Activated CD4-positive, alpha-beta T cell treated with anti-CD3 and anti-CD28 coated beads, Interleukin-10, Interleukin-2, amounts not matched to agents 100 ng/mL and 50 ng/mL, durations not matched to agents 16 hours and 8 hours (primary cell): ENCODE measurements around the gene EVA1B.

Source experiments
- DNase-seq: peaks from one replicate; pipeline ENCODE4 v3.0.0-alpha.2; 2020

The EVA1B gene

DNA sequence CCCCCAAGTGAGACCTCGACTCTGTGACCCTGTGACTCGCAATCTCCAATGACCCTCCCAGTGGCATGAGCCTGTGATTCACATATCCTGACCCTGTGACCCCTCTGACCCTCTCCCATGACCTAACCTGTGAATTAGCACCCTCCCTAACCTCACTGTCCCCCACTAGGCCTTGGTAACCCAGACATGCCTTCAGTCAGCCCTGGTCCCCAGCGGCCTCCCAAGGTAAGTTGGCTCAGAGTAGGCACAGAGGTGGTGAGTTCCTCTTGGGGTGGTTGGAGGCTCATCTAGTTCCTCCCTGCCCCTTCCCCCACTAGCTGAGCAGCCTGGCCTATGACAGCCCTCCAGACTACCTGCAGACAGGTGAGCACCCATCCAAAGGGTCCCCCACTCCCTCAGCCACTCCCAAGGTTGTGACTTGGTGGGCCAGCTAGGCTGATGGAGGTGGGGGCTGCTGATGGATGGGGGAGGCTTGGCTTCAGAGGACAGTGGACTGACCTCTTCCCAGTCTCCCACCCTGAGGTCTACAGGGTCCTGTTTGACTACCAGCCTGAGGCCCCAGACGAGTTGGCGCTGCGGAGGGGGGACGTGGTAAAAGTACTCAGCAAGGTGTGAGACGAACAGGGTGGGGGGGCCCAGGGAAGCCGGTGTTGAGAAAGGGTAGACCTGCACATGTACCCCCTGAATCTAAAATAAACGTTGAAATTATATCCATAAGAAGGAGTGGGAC is 15.7 kb downstream of the EVA1B start:
- no peak for DNase-seq

DNA sequence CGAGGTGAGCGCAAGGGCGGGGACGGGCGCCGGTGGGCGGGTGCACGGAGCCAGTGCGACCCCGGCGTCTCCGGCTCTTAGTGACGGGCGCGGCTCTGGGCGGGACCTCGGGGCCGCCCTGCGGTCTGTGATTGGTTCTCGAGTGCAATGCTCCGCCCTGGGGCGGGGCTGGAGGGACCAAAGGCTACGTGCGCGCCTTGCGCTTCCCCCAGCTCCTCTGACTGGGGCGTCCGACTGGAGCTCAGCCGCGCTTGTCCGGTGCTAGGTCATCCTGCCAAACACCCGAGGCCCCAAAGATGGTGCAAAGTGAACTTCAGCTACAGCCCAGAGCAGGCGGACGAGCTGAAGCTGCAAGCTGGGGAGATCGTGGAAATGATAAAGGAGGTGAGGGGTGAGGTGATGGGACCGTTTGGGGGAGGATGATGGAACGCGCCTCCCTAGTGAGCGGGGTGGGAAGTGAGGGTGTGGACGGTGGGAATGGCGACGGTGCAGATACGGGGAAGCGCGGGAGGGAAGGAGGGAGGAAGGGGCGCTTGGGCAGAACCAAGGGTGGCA is 16.5 kb downstream of the EVA1B start:
- peak; percentile 96 for DNase-seq

DNA sequence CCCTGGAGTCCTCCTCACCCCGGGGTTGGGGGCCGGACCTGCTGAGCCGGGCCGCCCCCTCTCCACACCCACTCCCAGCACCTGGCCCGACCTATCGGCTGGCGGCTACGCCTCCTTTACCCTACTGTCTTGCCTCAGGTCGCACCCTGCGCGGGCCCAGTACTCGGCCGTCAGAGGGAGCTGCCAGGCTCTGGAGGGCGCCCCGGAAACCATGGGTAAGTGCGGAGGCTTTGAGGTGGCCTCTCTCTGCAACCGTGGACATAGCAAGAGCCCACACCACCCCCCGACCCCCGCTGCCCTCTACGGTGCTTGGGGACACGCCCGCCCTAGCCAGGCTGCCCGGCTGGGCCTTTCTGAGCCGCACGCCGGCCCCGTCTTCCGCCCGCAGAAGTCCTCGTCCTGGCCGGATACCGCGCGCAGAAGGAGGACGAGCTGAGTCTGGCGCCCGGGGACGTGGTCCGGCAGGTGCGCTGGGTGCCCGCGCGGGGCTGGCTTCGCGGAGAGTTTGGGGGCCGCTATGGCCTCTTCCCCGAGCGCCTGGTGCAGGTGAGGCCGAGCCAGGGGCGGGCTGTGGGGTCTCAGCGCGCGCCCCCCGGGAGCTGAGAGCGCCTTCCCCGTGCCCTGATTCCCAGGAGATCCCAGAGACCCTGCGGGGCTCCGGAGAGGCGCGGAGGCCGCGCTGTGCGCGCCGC is 17.1 kb downstream of the EVA1B start, which contains the start of gene SH3D21:
TSS of gene SH3D21 (plus strand) at position 159 of the 692 bp plus-strand sequence. CDS start at position 212, 53 bp downstream.
- DNase-seq = peak; percentile 71

DNA sequence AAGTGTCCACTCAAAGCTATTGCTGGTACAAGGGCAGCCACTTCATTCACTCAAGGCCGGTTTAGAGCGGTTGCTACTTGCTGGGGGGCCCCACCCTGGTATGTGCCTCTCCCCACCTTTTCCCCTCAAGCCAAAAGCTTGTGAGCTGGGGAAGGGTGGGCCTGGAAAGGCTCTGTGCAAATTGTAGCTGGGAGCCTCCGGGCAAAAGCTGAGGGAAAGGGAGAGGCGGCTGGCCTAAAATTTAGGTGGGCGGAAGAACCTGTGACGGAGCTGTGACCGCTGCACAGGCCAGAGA is 17.6 kb downstream of the EVA1B start:
- no peak for DNase-seq

DNA sequence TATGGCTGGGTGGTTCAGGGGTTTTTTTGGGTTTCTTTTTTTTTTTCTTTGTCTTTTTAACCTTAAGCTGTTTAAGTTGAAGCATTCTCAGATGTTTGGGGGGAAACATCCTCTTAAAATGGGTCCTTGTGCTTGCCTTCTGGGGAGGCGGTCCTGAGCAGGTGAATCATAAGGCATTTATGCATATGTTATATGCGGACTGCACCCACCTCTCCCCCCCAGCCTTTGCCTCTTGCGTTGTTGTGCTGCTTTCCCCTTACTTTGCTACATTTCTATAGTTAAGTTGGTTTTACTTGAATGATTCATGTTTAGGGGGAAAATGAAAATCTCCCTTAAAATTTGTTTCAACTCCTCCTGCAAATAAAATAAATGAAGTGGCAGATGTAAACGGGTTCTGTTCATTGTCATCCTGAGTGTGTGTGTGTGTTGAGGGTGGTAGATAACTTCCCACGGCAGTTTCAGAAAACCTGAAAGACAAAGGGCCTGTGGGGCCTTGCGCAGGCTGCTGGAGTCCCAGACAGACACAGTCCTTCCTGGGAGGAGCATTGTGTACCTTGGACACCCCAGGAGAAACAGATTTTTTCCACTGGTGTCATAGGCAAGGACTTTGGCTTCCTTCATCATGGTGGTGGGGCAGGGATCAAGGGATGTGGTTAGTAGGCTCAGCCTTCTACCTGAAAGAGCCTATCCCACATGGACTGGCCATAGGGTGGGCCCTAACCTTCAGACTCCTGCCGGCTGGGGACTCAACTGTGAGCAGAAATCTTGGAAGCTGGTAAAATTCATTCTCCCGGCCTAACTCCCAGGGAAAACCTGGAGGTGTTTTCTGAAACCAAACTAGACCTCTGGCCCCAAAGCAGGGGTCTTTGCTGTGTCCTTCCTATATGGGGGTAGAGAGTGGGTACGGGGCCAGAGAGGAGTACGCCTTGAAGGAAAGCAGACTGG is 18.2 kb downstream of the EVA1B start:
- no peak for DNase-seq

DNA sequence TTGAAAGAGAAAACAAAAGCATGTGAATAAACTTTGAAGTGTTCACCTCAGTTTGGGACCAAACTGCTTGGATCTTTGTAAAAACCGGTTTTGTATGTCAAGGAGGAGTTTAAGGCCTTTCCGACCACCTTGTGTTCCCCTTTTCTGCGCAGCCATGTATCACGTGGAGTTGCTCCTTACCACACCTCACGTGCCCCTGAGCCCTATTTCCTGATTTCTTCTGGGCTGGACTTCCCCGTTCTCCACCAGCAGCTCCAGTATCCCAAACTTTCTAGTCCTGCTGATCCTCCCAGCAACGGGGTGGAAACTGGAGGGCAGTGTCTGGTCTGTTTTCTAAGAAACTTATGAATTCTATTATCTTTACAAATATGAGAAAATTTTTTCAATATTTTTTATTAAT is 18.9 kb downstream of the EVA1B start:
- no peak for DNase-seq

DNA sequence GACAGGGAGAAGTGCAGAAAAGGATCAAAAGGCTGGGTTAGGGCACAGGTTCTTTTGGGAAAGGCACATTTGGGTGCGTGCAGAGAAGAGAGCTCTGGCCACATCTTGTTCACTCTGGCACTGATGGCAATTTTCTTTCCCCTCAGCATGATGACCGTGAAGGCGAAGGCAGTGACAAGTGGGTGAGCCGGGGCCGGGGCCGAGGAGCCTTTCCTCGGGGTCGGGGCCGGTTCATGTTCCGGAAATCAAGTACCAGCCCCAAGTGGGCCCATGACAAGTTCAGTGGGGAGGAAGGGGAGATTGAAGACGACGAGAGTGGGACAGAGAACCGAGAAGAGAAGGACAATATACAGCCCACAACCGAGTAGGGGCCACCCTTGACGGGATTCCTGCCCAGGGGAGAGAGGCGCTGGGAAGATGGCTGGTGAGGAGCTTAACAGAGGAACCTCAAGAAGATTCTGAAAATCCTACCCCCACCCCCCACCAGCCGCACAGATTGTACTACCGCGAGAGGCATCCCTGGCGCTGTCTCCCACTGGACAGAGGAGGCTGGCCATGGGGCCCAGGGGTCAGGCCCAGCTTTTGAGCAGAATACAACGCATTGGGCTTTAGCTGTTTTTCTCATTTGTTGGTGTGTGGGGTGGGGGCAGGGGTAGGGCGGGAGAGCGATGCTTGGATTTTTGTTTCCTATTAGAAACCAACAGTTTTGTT is 19.6 kb downstream of the EVA1B start:
- no peak for DNase-seq

DNA sequence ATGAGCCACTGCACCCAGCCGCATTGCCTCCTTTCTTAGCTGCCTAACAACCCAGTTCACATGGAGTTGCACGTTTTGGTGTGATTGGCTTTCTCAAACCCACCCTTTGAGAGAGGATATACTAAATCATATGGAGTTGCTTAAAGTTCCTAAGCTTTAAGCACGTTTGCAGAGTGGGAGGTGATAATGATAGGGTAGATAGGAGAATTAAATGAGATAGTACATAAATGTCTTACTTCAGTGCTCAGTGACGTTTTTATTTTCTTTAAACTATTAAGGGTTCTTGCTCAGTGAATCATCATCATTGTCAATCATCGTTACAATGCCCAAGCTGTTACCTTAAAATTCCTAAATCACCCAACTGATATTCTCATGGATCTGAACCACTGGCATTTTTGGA is 20.2 kb downstream of the EVA1B start:
- DNase-seq = no peak

DNA sequence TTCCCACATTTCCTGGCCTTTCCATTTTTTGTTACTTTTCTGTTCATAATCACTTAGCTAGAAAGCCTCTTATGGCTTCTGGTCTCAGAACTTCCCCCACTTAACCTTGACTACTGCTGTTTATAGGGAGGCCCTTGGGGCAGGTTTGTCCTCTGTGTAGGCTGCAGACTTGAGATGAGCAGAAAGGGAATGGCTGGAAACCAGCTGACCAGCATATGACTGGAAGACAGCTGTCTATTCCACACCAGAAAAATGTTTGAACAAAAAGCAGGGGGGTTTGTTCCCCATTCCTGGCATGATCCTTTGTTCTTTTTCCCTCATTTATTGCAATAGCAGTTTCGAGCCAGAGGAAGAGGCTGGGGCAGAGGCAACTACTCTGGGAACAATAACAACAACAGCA is 22.2 kb downstream of the EVA1B start:
- no peak for DNase-seq

DNA sequence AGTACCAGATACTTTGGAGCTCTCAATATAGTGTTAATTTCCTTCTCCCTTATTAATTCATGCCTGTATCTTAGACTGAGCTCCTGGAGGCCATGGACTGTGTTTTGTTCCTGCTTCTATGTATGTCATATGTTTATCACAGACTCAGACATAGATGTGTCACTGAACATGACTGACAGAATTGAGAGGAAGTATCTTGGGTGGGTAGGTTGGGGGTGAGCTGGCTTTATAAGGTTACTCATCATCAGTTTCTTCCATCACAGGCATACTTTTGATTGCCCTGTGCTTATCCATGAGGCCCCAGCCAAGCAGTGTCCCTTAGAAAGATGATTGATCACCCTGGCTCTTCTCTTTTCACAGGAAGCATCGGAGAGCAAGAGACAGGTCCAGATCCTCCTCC is 22.9 kb downstream of the EVA1B start:
- no peak for DNase-seq

DNA sequence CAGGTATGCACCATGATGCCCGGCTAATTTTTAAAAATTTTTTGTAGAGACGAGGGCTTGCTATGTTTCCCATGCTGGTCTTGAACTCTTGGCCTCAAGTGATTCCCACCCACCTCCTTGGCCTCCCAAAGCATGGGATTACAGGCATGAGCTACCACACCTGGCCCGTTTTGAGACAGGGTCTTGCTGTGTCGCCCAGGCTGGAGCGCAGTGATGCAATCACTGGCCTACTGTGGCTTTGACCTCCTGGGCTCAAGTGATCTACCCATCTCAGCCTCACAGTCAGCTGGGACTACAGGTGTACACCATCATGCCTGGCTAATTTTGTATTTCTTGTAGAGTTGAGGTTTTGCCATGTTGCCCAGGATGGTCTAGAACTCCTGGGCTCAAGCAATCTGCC is 24.8 kb downstream of the EVA1B start:
- DNase-seq = no peak

DNA sequence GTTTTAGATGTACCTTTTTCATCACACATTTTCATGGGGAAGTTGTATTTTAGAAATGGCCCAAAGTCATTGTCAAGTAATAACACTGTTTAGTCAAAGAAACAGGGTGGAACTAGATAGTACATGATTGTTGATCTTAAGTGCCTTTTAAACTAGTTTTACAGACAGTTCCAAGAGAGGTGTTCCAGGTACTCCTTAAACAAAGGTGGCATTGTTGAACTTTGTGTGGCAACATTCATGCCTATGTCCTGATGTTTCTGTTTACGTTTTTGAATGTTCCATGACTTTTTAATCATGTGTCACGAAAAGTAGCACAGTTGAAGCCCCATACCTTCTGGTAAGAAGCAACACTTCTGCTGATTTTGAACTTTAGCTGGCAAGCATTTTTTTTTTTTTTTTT is 26.4 kb downstream of the EVA1B start:
- no peak for DNase-seq

DNA sequence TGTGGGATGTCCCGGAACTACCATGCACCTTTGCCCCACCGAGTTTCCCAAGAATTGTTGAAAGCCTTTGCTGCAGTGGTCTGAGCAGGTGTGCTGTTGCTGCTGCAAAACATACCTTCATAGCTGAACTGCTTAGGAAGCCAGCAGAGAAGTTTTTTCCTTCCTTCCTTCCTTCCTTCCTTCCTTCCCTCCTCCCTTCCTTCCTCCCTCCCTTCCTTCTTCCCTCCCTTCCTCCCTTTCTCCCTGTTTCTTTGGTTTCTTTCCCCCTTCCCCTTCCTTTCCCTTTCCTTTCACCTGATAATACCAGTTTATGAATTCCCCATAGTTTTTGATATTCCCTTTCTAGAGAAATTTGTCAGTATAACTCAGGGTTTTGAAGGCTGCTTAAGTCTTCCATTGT is 28.1 kb downstream of the EVA1B start:
- DNase-seq = no peak

DNA sequence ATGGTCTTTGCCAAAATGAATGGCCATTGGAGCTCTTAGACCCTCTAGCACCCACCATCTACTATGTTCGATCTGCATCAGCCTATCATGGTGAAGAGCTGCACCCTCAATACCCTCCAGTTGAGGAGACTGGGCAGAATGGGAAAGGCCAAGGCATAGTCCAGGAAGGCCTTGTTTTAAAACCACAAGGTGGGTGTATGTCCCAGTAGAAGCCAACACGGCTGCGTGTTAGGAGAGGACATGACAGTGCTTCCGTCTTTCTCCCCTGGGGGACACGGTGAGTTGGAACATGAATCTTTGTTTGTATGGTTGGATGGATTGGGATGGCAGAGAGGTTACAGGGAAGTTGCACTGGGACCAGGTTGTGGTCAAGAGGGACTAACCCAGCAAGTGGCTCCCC is 35.9 kb downstream of the EVA1B start:
- no peak for DNase-seq

DNA sequence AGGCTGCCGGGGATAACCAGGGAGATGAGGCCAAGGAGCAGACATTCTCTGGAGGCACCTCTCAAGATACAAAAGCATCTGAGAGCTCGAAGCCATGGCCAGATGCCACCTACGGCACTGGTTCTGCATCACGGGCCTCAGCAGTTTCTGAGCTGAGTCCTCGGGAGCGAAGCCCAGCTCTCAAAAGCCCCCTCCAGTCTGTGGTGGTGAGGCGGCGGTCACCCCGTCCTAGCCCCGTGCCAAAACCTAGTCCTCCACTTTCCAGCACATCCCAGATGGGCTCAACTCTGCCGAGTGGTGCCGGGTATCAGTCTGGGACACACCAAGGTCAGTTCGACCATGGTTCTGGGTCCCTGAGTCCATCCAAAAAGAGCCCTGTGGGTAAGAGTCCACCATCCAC is 36.6 kb downstream of the EVA1B start:
- no peak for DNase-seq

DNA sequence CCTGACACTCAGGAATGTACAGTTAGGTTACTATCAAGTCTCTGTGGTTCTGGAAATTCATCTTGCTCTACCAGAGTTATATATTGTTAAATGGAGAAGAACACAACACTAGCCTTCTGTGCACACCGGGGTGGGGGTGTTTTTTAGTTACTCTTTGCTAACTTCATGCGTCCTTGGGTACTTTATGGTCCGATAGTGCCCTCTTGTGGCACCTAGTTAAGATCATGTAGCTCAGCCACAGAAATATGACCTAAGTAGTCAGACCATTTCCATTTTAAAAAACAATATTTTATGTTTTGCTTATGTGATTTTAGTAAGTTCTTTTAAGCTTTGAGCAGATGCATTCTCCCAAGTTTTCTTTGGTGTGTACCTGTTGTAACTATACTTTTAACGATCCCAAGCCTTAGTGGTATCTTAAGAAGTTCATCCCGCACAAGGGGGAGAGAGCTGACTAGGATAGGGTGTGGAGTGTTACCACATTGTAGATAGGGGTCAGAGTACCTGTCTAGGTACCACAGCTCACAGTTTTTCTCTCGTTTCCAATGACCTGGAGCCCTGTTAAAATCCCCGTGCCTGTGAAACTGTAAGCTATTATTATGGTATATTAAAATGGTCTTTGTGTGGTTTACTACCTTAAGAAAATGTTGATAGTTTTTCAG is 37.9 kb downstream of the EVA1B start:
- DNase-seq = peak; percentile 80

DNA sequence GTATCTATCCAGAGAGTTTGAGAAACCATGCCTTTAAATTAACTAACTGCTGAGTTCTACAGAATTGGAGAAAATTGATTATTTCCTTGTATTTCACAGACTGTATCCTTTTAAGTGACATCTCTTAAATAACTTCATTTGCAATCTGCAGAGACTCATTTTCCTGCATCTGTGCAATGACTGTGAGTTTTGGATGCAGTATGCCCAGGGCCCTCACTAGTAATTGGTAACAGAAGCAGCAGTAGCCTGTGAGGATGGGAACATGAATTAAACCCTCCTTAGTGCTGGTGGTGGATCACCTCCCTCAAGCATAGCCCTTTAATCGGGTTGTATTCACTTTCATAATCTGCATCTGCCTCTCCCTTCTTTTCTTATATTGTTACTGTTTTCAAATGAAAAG is 38.9 kb downstream of the EVA1B start:
- no peak for DNase-seq

DNA sequence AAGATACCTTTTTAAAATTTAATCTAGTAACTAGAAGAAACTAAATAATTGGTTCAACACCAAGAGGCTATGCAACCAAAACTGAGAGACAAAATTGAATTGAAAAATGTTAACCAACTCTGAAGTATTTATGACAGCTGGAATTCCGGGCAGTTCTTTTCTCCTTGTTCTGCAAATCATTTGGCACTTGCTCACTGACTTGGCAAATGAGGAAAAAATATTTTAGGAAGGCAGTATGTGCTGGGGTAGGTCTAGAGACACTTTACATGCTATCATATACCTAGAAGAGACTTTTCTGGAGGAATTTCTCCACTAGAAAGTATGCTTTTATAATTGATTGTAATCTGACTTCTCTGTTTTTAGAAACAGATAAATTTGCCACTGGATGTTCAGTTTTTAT is 39.4 kb downstream of the EVA1B start:
- no peak for DNase-seq

DNA sequence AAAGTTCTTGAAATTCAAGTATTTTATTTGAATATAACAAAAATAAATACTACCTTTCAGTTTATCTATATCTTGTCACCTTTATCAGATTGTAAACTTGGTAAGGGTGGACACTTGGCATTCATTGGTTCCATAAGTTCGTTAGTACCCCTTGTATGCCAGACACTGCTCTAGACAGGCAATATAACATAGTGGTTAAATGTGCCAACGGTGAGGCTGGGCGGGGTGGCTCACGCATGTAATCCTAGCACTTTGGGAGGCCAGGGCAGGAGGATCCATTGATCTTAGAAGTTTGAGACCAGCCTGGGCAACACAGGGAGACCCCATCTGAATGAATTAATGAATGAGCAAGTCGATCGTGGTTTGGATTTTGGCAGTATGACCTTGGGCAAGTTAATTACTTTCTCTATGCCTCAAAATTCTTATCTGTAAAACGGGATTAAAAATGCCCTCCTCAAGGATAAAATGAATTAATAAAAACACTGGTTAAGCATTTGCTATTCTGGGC is 43.6 kb downstream of the EVA1B start:
- no peak for DNase-seq

DNA sequence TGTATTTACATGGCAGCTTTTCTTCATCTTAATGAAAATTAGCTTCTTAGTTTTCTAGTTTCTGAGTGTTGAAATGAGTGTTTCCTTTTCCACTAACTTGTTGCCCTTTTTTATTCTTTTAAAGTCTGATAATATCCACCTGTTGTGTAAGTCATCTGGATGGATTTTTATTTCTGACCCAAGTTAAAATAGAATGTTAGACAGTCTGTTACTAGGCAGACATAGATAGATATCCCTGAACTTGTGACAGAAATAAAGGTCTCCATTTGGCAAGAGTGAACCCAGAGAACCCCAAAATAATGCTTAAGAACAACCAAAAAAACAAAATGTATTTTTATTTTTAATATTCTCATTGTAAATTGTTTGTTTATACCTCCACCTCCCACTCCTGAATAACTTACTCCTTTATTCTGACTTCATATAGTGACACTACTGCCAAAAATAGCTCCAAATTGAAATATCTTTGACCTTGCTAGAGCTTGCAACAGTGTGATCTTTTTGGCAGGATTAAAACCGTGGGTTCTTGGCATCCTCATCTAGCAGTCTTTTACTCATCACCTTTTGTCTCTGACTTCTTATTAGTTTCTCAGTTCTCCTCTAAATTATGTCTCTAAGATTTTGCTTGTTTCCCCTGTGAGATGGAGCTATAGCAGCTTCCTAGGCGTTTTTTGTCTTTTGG is 44.2 kb downstream of the EVA1B start:
- DNase-seq = no peak

DNA sequence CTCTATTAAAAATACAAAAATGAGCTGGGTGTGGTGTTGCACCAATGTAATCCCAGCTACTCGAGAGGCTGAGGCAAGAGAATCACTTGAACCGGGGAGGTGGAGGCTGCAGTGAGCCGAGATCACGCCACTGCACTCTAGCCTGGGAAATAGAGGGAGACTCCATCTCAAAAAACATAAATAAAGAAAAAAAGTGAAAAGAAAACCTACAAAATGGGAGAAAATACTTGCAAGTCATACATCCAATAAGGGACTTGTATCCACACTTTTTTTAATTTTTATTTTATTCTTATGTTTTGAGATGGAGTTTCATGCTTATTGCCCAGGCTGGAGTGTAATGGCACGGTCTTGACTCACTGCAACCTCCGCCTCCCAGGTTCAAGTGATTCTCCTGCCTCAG is 46.8 kb downstream of the EVA1B start:
- DNase-seq = no peak
